ENCODE measurements around the gene ALG1. TPM values are rescaled to one million over a fixed set of nuclear protein-coding genes. Genes with fewer than 3 reads are reported as not detected.

ALG1 gene
- total and polyA plus RNA-seq, 2 of the 13 experiments (the other 11 are each of a cell fraction or from before 2014, with no cell fraction given) = 43.3 to 75.6 TPM

DNA sequence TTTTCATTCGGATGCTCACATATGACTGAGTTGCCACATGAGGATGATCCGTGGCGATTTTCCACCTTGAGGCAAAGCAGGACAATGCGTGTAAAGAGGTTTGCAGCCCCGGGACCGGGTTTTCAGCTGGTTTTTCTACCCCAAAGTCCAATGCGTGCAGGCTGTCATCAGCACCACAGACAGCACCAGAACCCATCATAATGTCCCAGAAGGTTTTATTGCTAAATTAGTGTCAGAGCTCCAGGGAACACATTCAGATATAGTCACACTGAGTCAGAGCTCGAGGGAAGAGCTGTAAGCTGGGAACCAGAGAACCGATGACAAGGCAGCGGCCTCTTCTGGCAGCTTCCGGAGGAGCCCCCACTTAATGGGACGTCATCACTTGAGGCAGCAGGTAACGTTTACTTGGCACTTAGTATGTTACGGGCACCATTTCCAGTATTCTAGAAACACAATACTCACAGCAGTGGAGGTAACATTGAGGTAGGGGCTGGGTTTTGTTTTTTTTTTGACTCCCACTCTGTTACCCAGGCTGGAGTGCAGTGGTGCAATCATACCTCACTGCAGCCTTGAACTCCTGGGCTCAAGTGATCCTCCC is 29.0 kb upstream of the ALG1 start (continued):
- TF ChIP-seq ZNF556 (CRISPR knock-in tag; IDR thresholded peaks at IDR 0.05; ENCODE audit: borderline replicate concordance) (no peak), DBP (CRISPR knock-in tag; IDR thresholded peaks at IDR 0.05; ENCODE audit: not compliant biosample characterization) (no peak), ZNF75D (CRISPR knock-in tag; IDR thresholded peaks at IDR 0.05; ENCODE audit: borderline replicate concordance) (no peak), SALL1 (CRISPR knock-in tag; IDR thresholded peaks at IDR 0.05) (no peak), RCOR2 (CRISPR knock-in tag; IDR thresholded peaks at IDR 0.05) (no peak), ZNF501 (CRISPR knock-in tag; IDR thresholded peaks at IDR 0.05) (0 out of 2 replicates have a peak, but pooled peaks have one; percentile 48), MED1 (CRISPR knock-in tag; IDR thresholded peaks at IDR 0.05) (peak; percentile 51; the same call in 1 of the 2 replicates), KDM5B (CRISPR knock-in tag; IDR thresholded peaks at IDR 0.05; ENCODE audit: borderline replicate concordance) (0 out of 2 replicates have a peak, but pooled peaks have one; percentile 2), SRSF4 (IDR thresholded peaks at IDR 0.05; ENCODE audit: low read depth, low read length, poor library complexity, severe bottlenecking) (no peak), MTF1 (CRISPR knock-in tag; IDR thresholded peaks at IDR 0.05) (no peak), ARNT (IDR thresholded peaks at IDR 0.05) (no peak), CCDC6 (CRISPR knock-in tag; IDR thresholded peaks at IDR 0.05) (no peak), RERE (CRISPR knock-in tag; IDR thresholded peaks at IDR 0.05; ENCODE audit: low read depth) (no peak), MEF2D (CRISPR knock-in tag; IDR thresholded peaks at IDR 0.05) (0 out of 2 replicates have a peak, but pooled peaks have one; percentile 31), REPIN1 (CRISPR knock-in tag; IDR thresholded peaks at IDR 0.05; ENCODE audit: borderline replicate concordance, low read depth) (0 out of 2 replicates have a peak, but pooled peaks have one; percentile 11), FOXA3 (CRISPR knock-in tag; IDR thresholded peaks at IDR 0.05) (0 out of 2 replicates have a peak, but pooled peaks have one; percentile 15), ZNF782 (CRISPR knock-in tag; IDR thresholded peaks at IDR 0.05; ENCODE audit: borderline replicate concordance) (no peak), FOXO1 (CRISPR knock-in tag; IDR thresholded peaks at IDR 0.05) (no peak), ZNF552 (CRISPR knock-in tag; IDR thresholded peaks at IDR 0.05; ENCODE audit: borderline replicate concordance) (no peak), ETV6 (CRISPR knock-in tag; conservative IDR thresholded peaks at IDR 0.05) (no peak), MLX (CRISPR knock-in tag; IDR thresholded peaks at IDR 0.05) (no peak)
- TF ChIP-seq, protein P1, sequence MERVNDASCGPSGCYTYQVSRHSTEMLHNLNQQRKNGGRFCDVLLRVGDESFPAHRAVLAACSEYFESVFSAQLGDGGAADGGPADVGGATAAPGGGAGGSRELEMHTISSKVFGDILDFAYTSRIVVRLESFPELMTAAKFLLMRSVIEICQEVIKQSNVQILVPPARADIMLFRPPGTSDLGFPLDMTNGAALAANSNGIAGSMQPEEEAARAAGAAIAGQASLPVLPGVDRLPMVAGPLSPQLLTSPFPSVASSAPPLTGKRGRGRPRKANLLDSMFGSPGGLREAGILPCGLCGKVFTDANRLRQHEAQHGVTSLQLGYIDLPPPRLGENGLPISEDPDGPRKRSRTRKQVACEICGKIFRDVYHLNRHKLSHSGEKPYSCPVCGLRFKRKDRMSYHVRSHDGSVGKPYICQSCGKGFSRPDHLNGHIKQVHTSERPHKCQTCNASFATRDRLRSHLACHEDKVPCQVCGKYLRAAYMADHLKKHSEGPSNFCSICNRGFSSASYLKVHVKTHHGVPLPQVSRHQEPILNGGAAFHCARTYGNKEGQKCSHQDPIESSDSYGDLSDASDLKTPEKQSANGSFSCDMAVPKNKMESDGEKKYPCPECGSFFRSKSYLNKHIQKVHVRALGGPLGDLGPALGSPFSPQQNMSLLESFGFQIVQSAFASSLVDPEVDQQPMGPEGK (CRISPR knock-in tag; IDR thresholded peaks at IDR 0.05) = peak; percentile 52; the same call in 1 of the 2 replicates
